ENCODE data around the gene IWS1.
"Not testable (repeated sequence)": the region's sequence is repeated elsewhere in the genome, so short reads cannot be mapped to it uniquely, and the experiment has no call there.

Gene IWS1

DNA sequence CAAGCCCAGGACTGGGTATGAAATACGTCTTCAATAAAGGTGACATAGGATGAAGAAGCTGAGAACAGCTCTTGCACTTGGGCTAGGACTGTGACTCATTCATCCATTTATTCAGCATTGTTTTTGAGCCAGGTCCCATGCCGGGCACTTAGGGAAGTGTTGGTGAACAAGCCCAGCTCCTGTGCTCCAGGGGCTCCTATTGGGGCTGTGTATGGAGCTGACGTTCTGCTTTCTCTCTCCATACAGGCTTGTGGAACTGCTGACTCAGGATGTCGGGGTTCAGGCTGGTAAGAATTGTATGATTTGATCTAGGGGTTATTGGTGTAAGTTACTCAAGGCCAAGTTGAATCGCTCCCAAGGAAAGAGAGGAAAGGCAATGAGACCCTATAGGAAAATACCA is 33.2 kb upstream of the IWS1 start:
- no peak for DNase-seq (ENCODE audit: insufficient read length)
- TF ChIP-seq POLR2A (IDR thresholded peaks at IDR 0.05; ENCODE audit: low read depth, low read length) = no peak
- TF ChIP-seq POLR2AphosphoS5 (IDR thresholded peaks at IDR 0.05; ENCODE audit: low read depth, low read length) = no peak
- no peak for TF ChIP-seq TAF1 (IDR thresholded peaks at IDR 0.05; ENCODE audit: borderline replicate concordance, low read depth, low read length)
- no peak for FAIRE-seq

DNA sequence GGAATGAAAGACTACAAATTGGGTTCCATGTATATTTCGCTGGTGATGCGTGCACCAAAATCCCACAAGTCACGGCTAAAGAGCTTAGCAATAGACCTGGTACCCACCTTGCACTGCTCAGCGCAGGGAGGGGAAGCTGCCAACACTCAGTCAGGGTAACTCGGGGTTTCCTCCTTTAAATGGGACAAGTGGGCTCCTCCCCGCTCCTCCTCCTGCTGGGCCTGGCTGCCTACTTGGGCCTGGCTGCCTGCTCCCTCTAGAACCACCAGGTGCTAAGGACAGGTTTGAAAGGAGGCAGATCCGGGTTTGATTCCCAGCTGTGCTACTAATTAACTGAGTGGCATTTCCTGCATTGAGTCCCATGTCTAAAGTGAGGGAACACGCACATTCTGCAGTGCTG is 32.6 kb upstream of the IWS1 start:
- FAIRE-seq (no peak), DNase-seq (ENCODE audit: insufficient read length) (no peak)
- no peak for TF ChIP-seq TAF1 (IDR thresholded peaks at IDR 0.05; ENCODE audit: borderline replicate concordance, low read depth, low read length)
- no peak for TF ChIP-seq POLR2A (IDR thresholded peaks at IDR 0.05; ENCODE audit: low read depth, low read length)
- no peak for TF ChIP-seq POLR2AphosphoS5 (IDR thresholded peaks at IDR 0.05; ENCODE audit: low read depth, low read length)

DNA sequence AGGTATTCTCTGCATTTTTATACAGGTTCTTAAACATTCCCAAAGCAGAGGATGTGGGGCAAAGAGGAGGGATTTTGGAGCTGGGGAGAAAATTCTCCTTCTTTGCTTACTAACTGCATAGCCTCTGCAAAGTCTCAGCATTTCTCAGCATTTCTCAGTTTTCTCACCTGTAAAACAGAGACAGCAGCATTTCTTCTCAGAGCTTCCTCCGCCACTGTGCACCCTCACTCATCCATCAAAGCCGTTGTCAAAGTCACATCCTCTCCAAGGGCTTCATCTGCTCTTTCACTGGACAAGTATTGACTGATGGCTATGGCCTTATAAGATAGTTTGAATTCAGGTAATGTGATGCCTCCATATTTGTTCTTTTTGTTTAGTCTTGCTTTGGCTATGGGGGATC is 26.6 kb upstream of the IWS1 start:
- no peak for TF ChIP-seq POLR2A (IDR thresholded peaks at IDR 0.05; ENCODE audit: low read depth, low read length)
- no peak for DNase-seq (ENCODE audit: insufficient read length)
- FAIRE-seq = no peak

DNA sequence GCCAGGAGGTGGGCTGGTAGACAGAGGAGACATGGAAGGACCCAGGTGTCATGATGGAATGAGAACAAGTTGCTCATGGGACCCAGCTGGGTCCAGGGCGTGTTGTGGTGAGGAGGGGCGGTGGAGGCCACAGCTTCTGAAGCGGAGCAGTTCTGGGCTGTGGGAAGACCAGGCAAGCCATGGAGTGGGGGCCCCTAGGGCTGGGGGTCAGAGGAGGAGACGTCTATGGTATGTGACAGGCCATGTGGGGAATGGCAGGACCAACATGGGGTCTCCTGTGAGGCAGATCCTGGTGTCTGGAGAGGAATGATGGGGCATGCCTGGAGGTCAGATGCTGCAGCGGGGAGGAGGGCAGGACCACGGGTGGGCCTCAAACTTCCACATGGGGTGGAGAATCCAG is 26.0 kb upstream of the IWS1 start:
- no peak for FAIRE-seq
- TF ChIP-seq POLR2AphosphoS5 (IDR thresholded peaks at IDR 0.05; ENCODE audit: low read depth, low read length) (no peak), TAF1 (IDR thresholded peaks at IDR 0.05; ENCODE audit: borderline replicate concordance, low read depth, low read length) (no peak), POLR2A (IDR thresholded peaks at IDR 0.05; ENCODE audit: low read depth, low read length) (no peak)

DNA sequence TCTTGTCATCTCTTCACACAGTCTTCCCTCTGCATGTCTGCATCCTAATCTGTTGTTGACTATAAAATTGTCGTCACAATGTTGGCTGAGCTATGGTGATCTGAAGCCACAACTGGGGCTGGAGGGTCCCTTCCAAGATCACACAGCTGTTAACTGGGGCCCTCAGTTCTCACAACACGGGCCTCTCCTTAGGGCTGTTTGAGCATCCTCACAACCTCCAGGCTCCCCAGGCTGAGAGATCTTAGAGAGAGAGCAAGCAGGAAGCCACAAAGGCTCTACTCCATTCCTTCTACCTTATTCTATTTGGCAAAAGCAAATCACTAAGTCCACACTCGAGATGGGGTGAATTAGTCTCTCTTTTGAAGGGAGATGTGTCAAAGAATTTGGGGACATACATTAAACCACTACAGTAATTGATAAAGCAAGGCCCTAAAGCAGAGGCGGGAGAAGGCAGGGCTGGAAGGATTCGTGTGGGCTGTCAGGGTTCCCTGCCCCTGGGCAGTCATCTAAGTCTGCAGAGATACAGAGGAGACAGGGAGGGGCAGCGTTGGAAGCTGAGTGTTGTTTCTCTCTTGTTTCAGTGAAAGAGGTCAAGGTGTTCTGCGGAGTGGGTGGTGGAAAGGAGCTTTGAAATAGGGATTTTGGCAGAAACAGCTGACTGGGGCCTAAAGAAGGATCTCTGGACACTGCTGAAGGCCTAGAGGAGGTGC is 25.1 kb upstream of the IWS1 start:
- FAIRE-seq = no peak
- no peak for TF ChIP-seq TAF1 (IDR thresholded peaks at IDR 0.05; ENCODE audit: borderline replicate concordance, low read depth, low read length)
- no peak for TF ChIP-seq POLR2AphosphoS5 (IDR thresholded peaks at IDR 0.05; ENCODE audit: low read depth, low read length)
- no peak for TF ChIP-seq POLR2A (IDR thresholded peaks at IDR 0.05; ENCODE audit: low read depth, low read length)
- DNase-seq (ENCODE audit: insufficient read length) = no peak

More for the DNA sequence above, 26.0 kb upstream of the IWS1 start:
- no peak for DNase-seq (ENCODE audit: insufficient read length)

DNA sequence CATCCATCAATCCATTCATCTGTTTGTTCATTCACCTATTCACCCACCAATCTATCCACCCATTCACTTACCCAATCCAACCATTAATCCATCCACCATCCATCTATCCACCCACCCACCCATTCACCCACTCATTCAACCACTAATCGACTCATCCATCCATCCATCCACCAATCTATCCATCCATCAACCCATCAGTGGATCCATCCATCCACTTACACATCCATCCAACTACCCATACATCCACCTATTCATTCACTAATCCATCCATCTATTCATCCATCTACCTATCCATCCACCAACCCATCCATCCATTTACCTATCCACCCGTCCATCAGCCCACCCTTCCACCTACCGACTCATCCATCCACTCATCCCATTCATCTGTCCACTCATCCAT is 20.5 kb upstream of the IWS1 start:
- FAIRE-seq (no peak), DNase-seq (ENCODE audit: insufficient read length) (no peak)
- TF ChIP-seq POLR2AphosphoS5 (IDR thresholded peaks at IDR 0.05; ENCODE audit: low read depth, low read length) = no peak
- no peak for TF ChIP-seq POLR2A (IDR thresholded peaks at IDR 0.05; ENCODE audit: low read depth, low read length)

DNA sequence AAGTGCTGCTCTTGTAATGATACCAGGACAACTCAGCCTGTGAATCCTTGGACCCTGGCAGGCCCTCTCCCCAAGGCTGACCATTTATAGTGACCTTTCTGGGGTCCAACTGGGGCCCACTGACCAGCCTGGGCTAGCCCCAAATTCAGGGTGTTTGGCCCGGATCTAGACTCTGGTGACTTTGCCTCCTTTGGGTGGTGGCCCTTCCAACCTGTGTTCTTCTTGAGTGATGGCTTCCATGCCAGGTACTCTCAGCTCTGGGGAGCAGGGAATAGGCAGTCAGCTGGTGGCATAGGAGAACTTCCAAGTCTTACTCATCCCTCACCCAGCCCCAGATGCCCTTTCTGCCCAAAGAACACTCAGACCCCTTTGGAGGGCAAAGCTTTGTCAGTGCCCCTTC is 19.5 kb upstream of the IWS1 start:
- FAIRE-seq = no peak
- TF ChIP-seq POLR2AphosphoS5 (IDR thresholded peaks at IDR 0.05; ENCODE audit: low read depth, low read length) (no peak), TAF1 (IDR thresholded peaks at IDR 0.05; ENCODE audit: borderline replicate concordance, low read depth, low read length) (no peak), POLR2A (IDR thresholded peaks at IDR 0.05; ENCODE audit: low read depth, low read length) (no peak)

DNA sequence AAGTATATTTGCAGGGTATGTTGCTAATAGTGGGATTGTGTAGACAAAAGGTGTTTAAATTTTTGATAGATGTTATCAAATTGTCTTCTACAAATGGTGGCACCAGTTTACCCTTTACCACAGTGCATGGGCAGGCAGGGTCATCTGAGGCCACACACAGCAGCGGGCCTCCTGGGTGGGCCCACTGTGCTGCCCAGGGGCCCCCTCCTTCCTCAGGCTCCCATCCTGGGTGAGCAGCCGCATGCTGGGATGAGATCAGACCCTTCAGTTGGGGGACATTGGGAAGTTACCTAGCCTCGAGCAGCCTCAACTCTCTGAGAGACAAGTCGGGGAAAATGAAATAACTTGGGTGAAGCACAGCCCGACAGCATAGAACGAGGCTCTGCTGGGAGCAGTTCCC is 18.9 kb upstream of the IWS1 start:
- DNase-seq (ENCODE audit: insufficient read length) (no peak), FAIRE-seq (no peak)
- TF ChIP-seq POLR2A (IDR thresholded peaks at IDR 0.05; ENCODE audit: low read depth, low read length) (no peak), POLR2AphosphoS5 (IDR thresholded peaks at IDR 0.05; ENCODE audit: low read depth, low read length) (no peak), TAF1 (IDR thresholded peaks at IDR 0.05; ENCODE audit: borderline replicate concordance, low read depth, low read length) (no peak)

More for the DNA sequence above, 19.5 kb upstream of the IWS1 start:
- DNase-seq (ENCODE audit: insufficient read length) = no peak

DNA sequence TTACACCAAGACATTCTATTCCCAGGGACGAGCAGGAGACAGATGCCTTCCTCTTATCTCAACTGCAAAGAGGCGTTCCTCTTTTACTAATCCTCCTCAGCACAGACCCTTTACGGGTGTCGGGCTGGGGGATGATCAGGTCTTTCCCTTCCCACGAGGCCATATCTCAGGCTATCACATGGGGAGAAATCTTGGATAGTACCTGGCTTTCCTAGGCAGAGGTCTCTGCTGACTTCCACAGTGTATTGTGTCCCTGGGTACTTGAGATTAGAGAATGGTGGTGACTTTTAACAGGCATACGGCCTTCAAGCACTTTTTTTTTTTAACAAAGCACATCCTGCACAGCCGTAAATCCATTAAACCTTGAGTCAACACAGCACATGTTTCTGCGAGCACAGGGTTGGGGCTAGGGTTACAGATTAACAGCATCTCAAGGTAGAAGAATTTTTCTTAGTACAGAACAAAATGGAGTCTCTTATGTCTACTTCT is 16.8 kb upstream of the IWS1 start:
- FAIRE-seq; DNase-seq (ENCODE audit: insufficient read length): not testable (repeated sequence)

DNA sequence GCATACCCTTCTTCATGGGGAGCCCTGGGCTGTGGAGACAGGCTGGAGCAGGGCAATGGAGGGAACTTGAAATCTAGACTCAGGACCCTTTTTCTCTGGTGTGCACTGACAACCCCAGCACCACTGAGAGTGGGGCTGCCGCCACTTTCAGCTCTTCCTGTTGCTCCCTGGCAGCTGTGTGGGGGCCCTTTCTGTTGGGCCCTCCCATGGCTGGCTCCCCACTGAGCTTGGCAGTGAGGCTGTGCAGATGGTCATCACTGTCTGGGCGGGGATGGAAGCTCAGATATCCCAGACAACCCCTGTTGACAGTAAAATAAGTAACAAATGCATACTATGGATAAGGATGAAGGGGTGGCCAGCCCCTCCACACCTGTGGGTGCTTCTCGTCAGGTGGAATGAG is 15.9 kb upstream of the IWS1 start:
- FAIRE-seq (no peak), DNase-seq (ENCODE audit: insufficient read length) (no peak)
- no peak for TF ChIP-seq TAF1 (IDR thresholded peaks at IDR 0.05; ENCODE audit: borderline replicate concordance, low read depth, low read length)
- no peak for TF ChIP-seq POLR2AphosphoS5 (IDR thresholded peaks at IDR 0.05; ENCODE audit: low read depth, low read length)
- no peak for TF ChIP-seq POLR2A (IDR thresholded peaks at IDR 0.05; ENCODE audit: low read depth, low read length)

DNA sequence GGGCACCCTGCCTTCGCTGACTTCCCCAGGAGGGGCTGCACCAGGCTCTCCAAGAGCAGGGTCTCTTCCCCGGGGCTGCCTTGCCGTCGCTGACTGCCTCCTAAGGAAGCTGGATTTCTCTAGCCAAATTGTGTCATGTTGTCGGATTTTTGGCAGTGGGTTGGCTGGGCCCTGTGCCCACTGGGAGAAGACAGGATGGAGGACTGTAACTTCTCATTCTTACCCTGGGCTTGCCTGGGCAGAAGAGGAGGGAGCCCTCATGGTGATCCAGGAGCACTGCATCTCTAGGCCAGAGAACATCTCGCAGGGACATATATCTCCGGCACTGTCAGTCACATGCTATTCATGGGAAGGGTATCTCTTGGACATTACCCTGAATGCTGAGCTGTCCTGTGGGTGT is 15.5 kb upstream of the IWS1 start:
- TF ChIP-seq POLR2A (IDR thresholded peaks at IDR 0.05; ENCODE audit: low read depth, low read length) (no peak), TAF1 (IDR thresholded peaks at IDR 0.05; ENCODE audit: borderline replicate concordance, low read depth, low read length) (no peak), POLR2AphosphoS5 (IDR thresholded peaks at IDR 0.05; ENCODE audit: low read depth, low read length) (no peak)
- FAIRE-seq = no peak
- DNase-seq (ENCODE audit: insufficient read length) = no peak

DNA sequence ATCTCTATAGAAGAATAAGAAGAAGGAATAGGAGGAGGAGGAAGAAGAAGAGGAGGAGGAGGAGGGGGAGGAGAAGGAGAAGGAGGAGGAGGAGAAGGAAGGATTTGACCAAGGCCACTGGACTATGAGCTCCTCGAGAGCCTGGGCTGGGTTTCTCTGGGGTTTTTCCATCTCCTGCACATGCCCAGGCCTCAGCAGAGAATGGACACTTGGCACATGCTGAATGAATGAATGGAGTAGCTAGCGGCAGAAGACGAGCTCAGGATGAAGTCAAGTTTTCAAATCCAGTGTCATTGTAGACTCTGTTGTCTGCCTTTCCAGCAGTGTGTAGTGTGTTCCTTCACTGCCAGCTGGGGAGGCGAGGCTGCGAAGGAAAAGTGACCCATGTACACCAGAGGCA is 11.4 kb upstream of the IWS1 start:
- TF ChIP-seq POLR2AphosphoS5 (IDR thresholded peaks at IDR 0.05; ENCODE audit: low read depth, low read length) = no peak
- no peak for TF ChIP-seq TAF1 (IDR thresholded peaks at IDR 0.05; ENCODE audit: borderline replicate concordance, low read depth, low read length)
- no peak for TF ChIP-seq POLR2A (IDR thresholded peaks at IDR 0.05; ENCODE audit: low read depth, low read length)
- FAIRE-seq (no peak), DNase-seq (ENCODE audit: insufficient read length) (no peak)

All from GM12892 (cell line).